ENCODE data around the gene DDX25. TPM values are rescaled to one million over a fixed set of nuclear protein-coding genes. Genes with fewer than 3 reads are reported as not detected.
"Not testable (repeated sequence)": the region's sequence is repeated elsewhere in the genome, so short reads cannot be mapped to it uniquely, and the experiment has no call there.

Gene DDX25
- total RNA-seq, result not detected

- H3K4me1 ChIP-seq, result peaks cover 25% of the 10 kb centered on the region
- no peak for DNase-seq (ENCODE audit: extremely low spot score in 2 of 2)
- peaks cover 7% of the 10 kb centered on the region for H3K27me3 ChIP-seq
- peak within 1 kb of the TSS; percentile 53 to 74 for H3K4me3 ChIP-seq
- TF ChIP-seq CTCF (IDR thresholded peaks at IDR 0.05) (no peak), POLR2A (IDR thresholded peaks at IDR 0.05) (no peak), POLR2AphosphoS5 (IDR thresholded peaks at IDR 0.05; ENCODE audit: insufficient read depth in 1 of 2, low read depth in 1 of 2) (no peak)
- intact Hi-C loops (cut with DNase I), result no loop called here
- H3K27ac ChIP-seq, result no peak within 1 kb of the TSS
- no peaks in the 10 kb centered on the region for H3K9me3 ChIP-seq
- H3K36me3 ChIP-seq, result peaks cover 0 to 14% of the 10 kb centered on the region in 2 donors
Measured at GRCh38 chr11:125903711-125904659, at the start of gene DDX25. DDX25 (plus strand) TSS chr11:125904508; CDS start chr11:125904518, 10 bp downstream.

- H3K27ac ChIP-seq; H3K9me3 ChIP-seq; H3K27me3 ChIP-seq; H3K36me3 ChIP-seq; H3K4me3 ChIP-seq; H3K4me1 ChIP-seq; intact Hi-C loops (cut with DNase I); DNase-seq (ENCODE audit: extremely low spot score in 2 of 2): not testable (repeated sequence)
Measured at GRCh38 chr11:125857670-125858069, 46.6 kb upstream of the DDX25 start.

GRCh38 chr11:125862786-125863185, 41.5 kb upstream of the DDX25 start:
- H3K4me3 ChIP-seq; H3K9me3 ChIP-seq; H3K27me3 ChIP-seq; DNase-seq (ENCODE audit: extremely low spot score in 2 of 2); intact Hi-C loops (cut with DNase I); H3K27ac ChIP-seq; H3K4me1 ChIP-seq; H3K36me3 ChIP-seq: not testable (repeated sequence)

GRCh38 chr11:125865354-125865753, 39.0 kb upstream of the DDX25 start:
- H3K9me3 ChIP-seq; DNase-seq (ENCODE audit: extremely low spot score in 2 of 2); H3K27ac ChIP-seq; H3K4me1 ChIP-seq; intact Hi-C loops (cut with DNase I); H3K4me3 ChIP-seq; H3K27me3 ChIP-seq; H3K36me3 ChIP-seq: not testable (repeated sequence)

GRCh38 chr11:125869521-125869920, 34.8 kb upstream of the DDX25 start:
- Histone ChIP-seq H3K4me1 (no peaks in the 10 kb centered on the region), H3K27ac (no peak overlapping the region), H3K9me3 (no peaks in the 10 kb centered on the region), H3K4me3 (no peak overlapping the region), H3K27me3 (no peaks in the 10 kb centered on the region), H3K36me3 (no peaks in the 10 kb centered on the region)
- no peak for DNase-seq (ENCODE audit: extremely low spot score in 2 of 2)
- TF ChIP-seq POLR2AphosphoS5 (IDR thresholded peaks at IDR 0.05; ENCODE audit: insufficient read depth in 1 of 2, low read depth in 1 of 2) (no peak), CTCF (IDR thresholded peaks at IDR 0.05) (no peak), POLR2A (IDR thresholded peaks at IDR 0.05) (no peak)
- intact Hi-C loops (cut with DNase I), result no loop called here

- no peaks in the 10 kb centered on the region for H3K9me3 ChIP-seq
- no peak overlapping the region for H3K27ac ChIP-seq
- no peaks in the 10 kb centered on the region for H3K4me1 ChIP-seq
- H3K4me3 ChIP-seq, result no peak overlapping the region
- no peak for TF ChIP-seq POLR2A (IDR thresholded peaks at IDR 0.05)
- TF ChIP-seq POLR2AphosphoS5 (IDR thresholded peaks at IDR 0.05; ENCODE audit: insufficient read depth in 1 of 2, low read depth in 1 of 2), result no peak
- TF ChIP-seq CTCF (IDR thresholded peaks at IDR 0.05), result no peak
- H3K36me3 ChIP-seq, result no peaks in the 10 kb centered on the region
- H3K27me3 ChIP-seq, result no peaks in the 10 kb centered on the region
- intact Hi-C loops (cut with DNase I), result no loop called here
- DNase-seq (ENCODE audit: extremely low spot score in 2 of 2), result no peak
Measured at GRCh38 chr11:125871391-125872137, 32.7 kb upstream of the DDX25 start.

Measured in vagina (tissue), 2 donors.